AG10803 (cell line): ENCODE measurements around the gene CES2.
"Not testable (repeated sequence)": the region's sequence is repeated elsewhere in the genome, so short reads cannot be mapped to it uniquely, and the experiment has no call there.

Experiments
- DNase-seq: peaks from one replicate; pipeline ENCODE4 v3.0.0; 2010; ENCODE audit warnings: low read depth
- H3K4me3 ChIP-seq: 2 replicates; pipeline ENCODE4 v1.5.1; 2011; ENCODE audit warnings: mild to moderate bottlenecking, low read length, control low read depth
- CTCF ChIP-seq: conservative IDR thresholded peaks from 2 replicates; pipeline ENCODE4 v1.5.1; 2011; ENCODE audit warnings: mild to moderate bottlenecking, low read length, control low read depth, inconsistent platforms

Gene CES2

GRCh38 chr16:66932076-66932475, 3.2 kb upstream of the CES2 start:
- TF ChIP-seq CTCF, result no peak
- H3K4me3 ChIP-seq, result no peak overlapping the region
- DNase-seq, result no peak

GRCh38 chr16:66933776-66934137, 1.6 kb upstream of the CES2 start:
- peak overlapping the region; percentile 99 for H3K4me3 ChIP-seq
- TF ChIP-seq CTCF, result no peak
- DNase-seq, result no peak

- TF ChIP-seq CTCF, result no peak
- peak within 1 kb of the TSS; percentile 99 for H3K4me3 ChIP-seq
- DNase-seq, result peak; percentile 78
Measured at GRCh38 chr16:66934138-66934838, 1.0 kb upstream of the CES2 start, which contains the start of gene CIAO2B. Gene CIAO2B, minus strand, starts transcription at chr16:66934402. Its CDS starts 38 bp downstream, at chr16:66934364.

GRCh38 chr16:66934839-66935313, 440 bp upstream of the CES2 start:
- H3K4me3 ChIP-seq, result peak overlapping the region; percentile 99
- DNase-seq, result not testable (repeated sequence)

- H3K4me3 ChIP-seq, result no peak overlapping the region
- TF ChIP-seq CTCF, result no peak
- no peak for DNase-seq
Measured at GRCh38 chr16:66936462-66936861, 1.1 kb downstream of the CES2 start.

GRCh38 chr16:66936889-66937554, 1.7 kb downstream of the CES2 start:
- no peak for TF ChIP-seq CTCF
- no peak for DNase-seq
- H3K4me3 ChIP-seq, result no peak overlapping the region

GRCh38 chr16:66937725-66938337, 2.5 kb downstream of the CES2 start:
- TF ChIP-seq CTCF, result no peak
- DNase-seq, result no peak
- no peak overlapping the region for H3K4me3 ChIP-seq
